Glutamatergic neuron (in vitro differentiated cells): ENCODE results near the gene CNTFR. TPM values are rescaled to one million over a fixed set of nuclear protein-coding genes. Genes with fewer than 3 reads are reported as not detected.

Experiments
- DNase-seq: peaks from one replicate; pipeline ENCODE4 v3.0.0; 2022
- H3K27ac Mint-ChIP-seq: one replicate; pipeline ENCODE4 v1.8.0; 2020; ENCODE audit warnings: mild to moderate bottlenecking, mixed read lengths, inconsistent platforms; ENCODE audit not compliant: unreplicated experiment
- H3K27me3 Mint-ChIP-seq: one replicate; pipeline ENCODE4 v1.8.0; 2020; ENCODE audit warnings: mild to moderate bottlenecking, moderate library complexity, mixed read lengths, inconsistent platforms; ENCODE audit not compliant: unreplicated experiment
- H3K36me3 Mint-ChIP-seq: one replicate; pipeline ENCODE4 v1.8.0; 2020; ENCODE audit warnings: mild to moderate bottlenecking, mixed read lengths, inconsistent platforms; ENCODE audit not compliant: unreplicated experiment
- H3K4me1 Mint-ChIP-seq: one replicate; pipeline ENCODE4 v1.8.0; 2020; ENCODE audit warnings: mild to moderate bottlenecking, low read depth, mixed read lengths, inconsistent platforms; ENCODE audit not compliant: unreplicated experiment
- H3K4me3 Mint-ChIP-seq: one replicate; pipeline ENCODE4 v1.8.0; 2020; ENCODE audit warnings: mild to moderate bottlenecking, mixed read lengths, inconsistent platforms; ENCODE audit not compliant: unreplicated experiment
- H3K9me3 Mint-ChIP-seq: one replicate; pipeline ENCODE4 v1.8.0; 2020; ENCODE audit warnings: mild to moderate bottlenecking, moderate library complexity, mixed read lengths, inconsistent platforms; ENCODE audit not compliant: unreplicated experiment
- CTCF ChIP-seq: fragments of 200-600 bp; sonication (generic); IDR thresholded peaks from one replicate; pipeline ENCODE4 v1.5.0; 2021; ENCODE audit not compliant: partially characterized antibody, unreplicated experiment
- total RNA-seq: library from RNA; stranded (reverse); fragmentation: NEBNext Ultra II Directional; extraction: Animal tissue kit (Norgen Biotek cat#: 25700); gene quantifications from one replicate; pipeline ENCODE4 v1.2.1, GENCODE V29; 2021; ENCODE audit not compliant: unreplicated experiment

CNTFR gene
- total RNA-seq, 1 donor from 2014 or later = 170 TPM

GRCh38 chr9:34562135-34562745 lies 27.3 kb downstream of the CNTFR start:
- TF ChIP-seq CTCF = peak; percentile 89
- Mint-ChIP-seq H3K27me3 (peaks cover 23% of the 10 kb centered on the region), H3K27ac (no peak overlapping the region), H3K4me3 (no peak overlapping the region), H3K4me1 (peaks cover 58% of the 10 kb centered on the region), H3K36me3 (peaks cover 25% of the 10 kb centered on the region), H3K9me3 (peaks cover 33% of the 10 kb centered on the region)
- no peak for DNase-seq

GRCh38 chr9:34560599-34561214 lies 28.8 kb downstream of the CNTFR start:
- peak overlapping the region; percentile 94 for H3K27ac Mint-ChIP-seq
- peaks cover 22% of the 10 kb centered on the region for H3K27me3 Mint-ChIP-seq
- peak overlapping the region; percentile 63 for H3K4me3 Mint-ChIP-seq
- H3K36me3 Mint-ChIP-seq = peaks cover 23% of the 10 kb centered on the region
- no peak for TF ChIP-seq CTCF
- H3K9me3 Mint-ChIP-seq = peaks cover 29% of the 10 kb centered on the region
- no peak for DNase-seq
- peaks cover 55% of the 10 kb centered on the region for H3K4me1 Mint-ChIP-seq

GRCh38 chr9:34559624-34560455 lies 29.7 kb downstream of the CNTFR start:
- DNase-seq = no peak
- Mint-ChIP-seq H3K27me3 (peaks cover 29% of the 10 kb centered on the region), H3K4me1 (peaks cover 57% of the 10 kb centered on the region), H3K36me3 (peaks cover 23% of the 10 kb centered on the region), H3K27ac (peak overlapping the region; percentile 94), H3K4me3 (peak overlapping the region; percentile 63), H3K9me3 (peaks cover 29% of the 10 kb centered on the region)
- TF ChIP-seq CTCF = no peak

- Mint-ChIP-seq H3K4me1 (peaks cover 59% of the 10 kb centered on the region), H3K27me3 (peaks cover 31% of the 10 kb centered on the region), H3K27ac (peak overlapping the region; percentile 90), H3K4me3 (peak overlapping the region; percentile 72), H3K36me3 (peaks cover 21% of the 10 kb centered on the region), H3K9me3 (peaks cover 33% of the 10 kb centered on the region)
- no peak for TF ChIP-seq CTCF
- no peak for DNase-seq
Measured at GRCh38 chr9:34558919-34559623, 30.5 kb downstream of the CNTFR start.
